K562 (cell line): Measurements from ENCODE around the gene TTC28. TPM values are rescaled to one million over a fixed set of nuclear protein-coding genes. Genes with fewer than 3 reads are reported as not detected.
A peak's percentile ranks its signal among the peaks of the same experiment; 100 is the strongest.

Experiments used
- ATAC-seq: fragments of 200-7000 bp; cut with Tn5 transposase; 3 replicates; pipeline ENCODE4 v1.9.1; 2020; ENCODE audit warnings: moderate library complexity
- BruUV-seq: library from RNA; stranded (reverse); fragments of 400-500 nt; replicated peaks from 2 replicates; lab custom pipeline; 2021; lab: Mats Ljungman, UMichigan
- CTCF ChIA-PET: fragments of 300-600 bp; formaldehyde crosslinking; extraction: SDS; loops from one replicate; lab custom pipeline; 2021; ENCODE audit warnings: low intra/inter-chr PET ratio; lab: Yijun Ruan, JAX
- POLR2A ChIA-PET: fragments of 300-600, 350-650 bp; sonication (Branson Sonifier 250); formaldehyde crosslinking; extraction: SDS; loops from one replicate; lab custom pipeline; 2021; ENCODE audit warnings: antibody characterized with exemption, inconsistent platforms; lab: Yijun Ruan, JAX
- DNase-seq, 4 experiments: peaks; one replicate each; pipeline versions ENCODE4 v3.0.0 to v3.0.0-alpha.2; 2011 to 2018; ENCODE audit warnings: low spot score in 3 of 4, mixed read lengths in 3 of 4; ENCODE audit errors: extremely low read depth in 1 of 4
- FAIRE-seq: peaks from 2 replicates; lab custom pipeline; 2011; peaks lifted over from hg19 to GRCh38; lab: Jason Lieb, UNC
- H2AFZ ChIP-seq: 2 replicates; pipeline ENCODE4 v1.6.0; 2011; ENCODE audit warnings: low read depth, low read length, control low read depth, inconsistent platforms
- H3K27ac ChIP-seq: fragments of 200-600 bp; 3 replicates; pipeline ENCODE4 v1.8.0; 2011; ENCODE audit warnings: low read depth, mild to moderate bottlenecking, control low read depth, inconsistent platforms, low read length, moderate library complexity, mixed read lengths; ENCODE audit errors: extremely low read depth
- H3K27me3 ChIP-seq, 2 experiments: fragments of 300-600 bp in 1 of 2; 2 replicates in 1 of 2; 3 replicates in 1 of 2; pipeline versions ENCODE4 v1.6.0 to v1.8.0; 2011; ENCODE audit warnings: inconsistent platforms in 2 of 2, low read length in 2 of 2, mild to moderate bottlenecking in 1 of 2, mixed read lengths in 1 of 2, moderate library complexity in 1 of 2; ENCODE audit not compliant: control insufficient read depth in 2 of 2, insufficient read depth in 2 of 2
- H3K36me3 ChIP-seq: fragments of 300-600 bp; 3 replicates; pipeline ENCODE4 v1.8.0; 2011; ENCODE audit warnings: mild to moderate bottlenecking, low read length, inconsistent platforms; ENCODE audit not compliant: control insufficient read depth, insufficient read depth
- H3K4me1 ChIP-seq, 2 experiments: fragments of 200-600 bp in 1 of 2; replicated peaks in 1 of 2; 2 replicates in 1 of 2; 3 replicates in 1 of 2; pipeline versions ENCODE4 v1.5.1 to v1.8.0; 2011; ENCODE audit warnings: inconsistent platforms in 2 of 2, low read length in 2 of 2, mild to moderate bottlenecking in 1 of 2, mixed read lengths in 1 of 2, moderate library complexity in 1 of 2; ENCODE audit not compliant: control insufficient read depth in 2 of 2, insufficient read depth in 2 of 2
- H3K4me2 ChIP-seq: 2 replicates; pipeline ENCODE4 v1.6.1; 2011; ENCODE audit warnings: low read length, control low read depth, inconsistent platforms, mixed read lengths; ENCODE audit not compliant: insufficient read depth
- H3K4me3 ChIP-seq: fragments of 200-600 bp; sonication (generic), shearing (Covaris generic); 2 replicates; pipeline ENCODE4 v1.5.1; 2016; ENCODE audit warnings: control low read depth, inconsistent platforms
- H3K79me2 ChIP-seq: fragments of 200-600 bp; 3 replicates; pipeline ENCODE4 v1.8.0; 2011; ENCODE audit warnings: low read length, inconsistent platforms; ENCODE audit not compliant: control insufficient read depth, insufficient read depth
- H3K9ac ChIP-seq, 2 experiments: 2 replicates each; pipeline versions ENCODE4 v1.6.0 to v1.6.1; 2011; ENCODE audit warnings: low read depth in 2 of 2, low read length in 2 of 2, control low read depth in 1 of 2, inconsistent platforms in 1 of 2, mild to moderate bottlenecking in 1 of 2, mixed read lengths in 1 of 2; ENCODE audit not compliant: insufficient read depth in 1 of 2
- H3K9me1 ChIP-seq: one replicate; pipeline ENCODE4 v1.6.0; 2011; ENCODE audit warnings: inconsistent platforms, mild to moderate bottlenecking, low read length, moderate library complexity; ENCODE audit not compliant: control insufficient read depth, insufficient read depth
- H3K9me3 ChIP-seq: replicated peaks from 2 replicates; pipeline ENCODE4 v1.5.1; 2011; ENCODE audit warnings: low read depth, low read length, inconsistent platforms; ENCODE audit not compliant: control insufficient read depth, insufficient read depth
- H4K20me1 ChIP-seq: replicated peaks from 2 replicates; pipeline ENCODE4 v1.6.1; 2011; ENCODE audit warnings: low read length, inconsistent platforms, mixed read lengths; ENCODE audit not compliant: control insufficient read depth, insufficient read depth
- CHD2 ChIP-seq: IDR thresholded peaks from 2 replicates; pipeline ENCODE4 v1.6.1; 2011; ENCODE audit warnings: low read depth, low read length
- HNRNPK ChIP-seq: fragments of 200-400 bp; formaldehyde crosslinking; IDR thresholded peaks from one replicate; pipeline ENCODE4 v1.6.1; 2018; ENCODE audit warnings: mild to moderate bottlenecking, low read depth, low read length; ENCODE audit not compliant: poor library complexity, severe bottlenecking
- MTA3 ChIP-seq: fragments of 450-650 bp; formaldehyde crosslinking; IDR thresholded peaks from 2 replicates; pipeline ENCODE4 v1.6.1; 2017; ENCODE audit warnings: mild to moderate bottlenecking, borderline replicate concordance
- POLR2G ChIP-seq: fragments of 200-400 bp; formaldehyde crosslinking; IDR thresholded peaks from 2 replicates; pipeline ENCODE4 v1.6.1; 2017; ENCODE audit warnings: low read depth, mild to moderate bottlenecking, antibody characterized with exemption, low read length, moderate library complexity
- RBM22 ChIP-seq: fragments of 200-400 bp; formaldehyde crosslinking; IDR thresholded peaks from 2 replicates; pipeline ENCODE4 v1.6.1; 2018; ENCODE audit warnings: low read length, low read depth; ENCODE audit not compliant: poor library complexity, severe bottlenecking
- ZKSCAN1 ChIP-seq: fragments of 150-350 bp; IDR thresholded peaks from 2 replicates; pipeline ENCODE4 v1.6.1; 2016; ENCODE audit warnings: low read depth, low read length
- WGBS: fragments of 100-300 bp; shearing (Covaris generic); methylation state at CpG from one replicate; pipeline ENCODE4 v1.1.6; 2016; ENCODE audit warnings: low coverage, mixed read lengths; ENCODE audit not compliant: insufficient coverage; ENCODE audit errors: missing lambda C conversion rate; 5-methylcytosine and 5-hydroxymethylcytosine counted together
- in situ Hi-C: fragments of 300-500 bp; cut with MboI; formaldehyde crosslinking; loops from 4 replicates; pipeline ENCODE4 v1.15.0; 2018; ENCODE audit warnings: inconsistent platforms, mixed read lengths
- intact Hi-C: fragments of 100-400 bp; cut with micrococcal nuclease; formaldehyde crosslinking; loops from 2 replicates; pipeline ENCODE4 v1.14.2; 2022
- polyA plus RNA-seq, 8 experiments: library from polyadenylated mRNA; depleted of rRNA in 4 of 8; stranded (reverse) in 5 of 8; unstranded in 3 of 8; fragments of >200 nt; fragmentation: Nextera tagmentation in 2 of 8; fragmentation: Illumina TruSeq in 1 of 8; extraction: Ambion mirVana in 2 of 8; extraction: Trizol in 1 of 8; gene quantifications; 2 replicates each; pipeline versions ENCODE4 v1.2.1 to v1.2.3, GENCODE V29; 2011 to 2014; ENCODE audit warnings: inconsistent platforms in 1 of 8, missing spikeins in 1 of 8
- total RNA-seq, 7 experiments: library from RNA; depleted of rRNA in 6 of 7; stranded (reverse); fragments of >200 nt in 6 of 7; fragmentation: Illumina TruSeq in 2 of 7; extraction: Trizol in 2 of 7; gene quantifications; 2 replicates each; pipeline versions ENCODE4 v1.2.1 to v1.2.3, GENCODE V29; 2011 to 2021; ENCODE audit warnings: low replicate concordance in 1 of 7

Gene TTC28
- total and polyA plus RNA-seq, 9 of the 15 experiments (the other 6 are each of a cell fraction or from before 2014, with no cell fraction given), result 0.22 to 10.7 (median 3.1) TPM

DNA sequence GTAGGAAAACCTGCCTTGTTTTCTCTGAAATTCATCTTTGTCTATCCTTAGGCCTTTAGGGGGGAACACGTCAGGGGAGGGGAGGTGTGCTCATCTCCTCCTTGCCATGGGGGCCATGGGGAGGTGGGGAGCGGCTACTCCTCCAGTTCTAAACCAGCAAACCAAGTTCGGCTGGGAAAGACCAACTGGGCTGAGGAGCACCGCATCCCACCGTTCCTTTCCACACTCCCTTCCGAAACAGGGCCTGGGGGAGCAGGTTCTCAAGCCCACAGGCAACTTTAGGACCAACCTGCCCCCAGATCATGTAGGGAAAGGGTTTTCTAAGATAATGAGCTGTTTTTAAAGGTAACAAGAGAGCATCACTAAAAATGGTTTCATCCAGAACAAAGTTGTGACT is 683.1 kb downstream of the TTC28 start (continued):
- TF ChIP-seq HNRNPK (no peak), MTA3 (no peak)

DNA sequence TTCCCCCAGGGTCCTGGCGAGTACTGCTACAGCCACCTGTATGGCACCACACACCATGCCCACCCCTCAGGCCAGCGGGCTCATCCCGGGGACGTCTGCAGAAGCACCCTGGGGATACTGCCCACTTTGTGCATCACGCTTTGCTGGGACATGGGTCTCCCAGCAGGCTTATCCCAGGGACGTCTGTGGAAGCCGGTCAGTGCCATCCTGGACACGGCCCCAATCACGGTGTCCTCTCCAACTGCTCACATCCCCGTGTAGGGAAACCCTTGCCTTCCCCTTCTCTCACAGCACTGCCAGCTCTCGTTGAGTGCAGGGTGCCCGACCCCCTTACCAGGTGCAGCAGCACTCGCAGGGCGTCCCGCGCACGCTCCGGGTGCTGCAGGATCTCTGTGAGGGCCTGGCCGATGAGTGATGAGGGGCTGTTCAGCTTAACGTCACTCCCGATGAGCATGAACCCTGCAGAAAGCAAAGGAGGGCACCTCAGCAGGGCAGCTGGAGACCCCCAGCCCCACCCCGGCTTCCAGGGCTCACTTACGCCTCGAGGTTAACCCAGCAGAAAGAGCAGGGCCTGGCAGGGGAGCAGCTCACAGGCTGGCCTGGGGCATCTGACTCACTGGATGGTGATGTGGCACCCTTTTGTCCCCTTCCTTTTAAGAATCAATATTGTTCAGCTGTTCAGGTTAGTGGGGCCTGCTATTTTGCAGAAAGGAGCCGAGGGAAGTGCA is 683.7 kb downstream of the TTC28 start:
- POLR2A ChIA-PET, result interaction anchor here (0.9 kb wide), 1 partner anchor 13 kb away, joined by 4 read pairs; no protein-coding TSS in a partner anchor
- no peak for TF ChIP-seq CHD2
- peak; percentile 39; the same call in 1 of the 2 replicates for TF ChIP-seq POLR2G
- TF ChIP-seq RBM22, result peak; percentile 64
- TF ChIP-seq ZKSCAN1, result no peak
- TF ChIP-seq, all 486 proteins: peak for 2
- 64% methylated on average over 13 of the region's 25 CpGs for WGBS

More for the DNA sequence above, 683.7 kb downstream of the TTC28 start:
- H3K9ac ChIP-seq, result no peak overlapping the region
- H3K9me1 ChIP-seq, result no peaks in the 10 kb centered on the region
- no peaks in the 10 kb centered on the region for H3K27me3 ChIP-seq
- H3K4me3 ChIP-seq, result no peak overlapping the region
- peaks cover 0 to 8% of the 10 kb centered on the region in 2 experiments; a peak in 2 of 5 replicates for H3K4me1 ChIP-seq
- no TSS peak for BruUV-seq
- ATAC-seq (no peak), DNase-seq (no peak), FAIRE-seq (no peak)
- CTCF ChIA-PET, result no interaction called here
- in situ Hi-C loops, result no loop called here
- no peaks in the 10 kb centered on the region for H3K36me3 ChIP-seq
- no peaks in the 10 kb centered on the region for H3K9me3 ChIP-seq
- no peak overlapping the region for H3K4me2 ChIP-seq
- no peaks in the 10 kb centered on the region for H3K79me2 ChIP-seq
- intact Hi-C loops, result no loop called here
- H4K20me1 ChIP-seq, result no peaks in the 10 kb centered on the region
- no peak overlapping the region for H3K27ac ChIP-seq
- no peak overlapping the region for H2AFZ ChIP-seq
